ACHN (cell line): ENCODE results near the gene MTRR.

Experiments used
- DNase-seq: peaks from one replicate; pipeline ENCODE4 v3.0.0-alpha.2; 2015
- in situ Hi-C: cut with HindIII; loops from 2 replicates; pipeline ENCODE4 v1.10.0; 2017; ENCODE audit warnings: low sequenced_read_pairs, low pct_ligation_motif_present, low pct_unique_long_range_greater_than_20kb

Gene MTRR

DNA sequence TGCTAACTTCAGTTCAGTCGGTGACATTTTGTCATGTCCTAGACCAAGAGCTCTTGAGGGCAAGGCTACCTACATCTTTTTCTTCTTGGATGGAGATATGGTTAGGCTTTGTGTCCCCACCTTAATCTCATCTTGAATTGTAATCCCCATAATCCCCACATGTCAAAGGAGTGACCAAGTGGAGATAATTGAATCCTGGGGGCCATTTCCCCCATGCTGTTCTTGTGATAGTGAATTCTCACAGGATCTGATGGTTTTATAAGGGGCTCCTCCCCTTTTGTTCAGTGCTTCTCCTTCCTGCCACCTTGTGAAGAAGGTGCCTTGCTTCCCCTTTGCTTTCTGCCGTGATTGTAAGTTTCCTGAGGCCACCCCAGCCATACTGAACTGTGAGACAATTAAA is 16.0 kb upstream of the MTRR start:
- DNase-seq: no peak
- in situ Hi-C loops: no loop called here

- in situ Hi-C loops: no loop called here
- DNase-seq: no peak
Observed at GRCh38 chr5:7855611-7856010, 13.3 kb upstream of the MTRR start.

DNA sequence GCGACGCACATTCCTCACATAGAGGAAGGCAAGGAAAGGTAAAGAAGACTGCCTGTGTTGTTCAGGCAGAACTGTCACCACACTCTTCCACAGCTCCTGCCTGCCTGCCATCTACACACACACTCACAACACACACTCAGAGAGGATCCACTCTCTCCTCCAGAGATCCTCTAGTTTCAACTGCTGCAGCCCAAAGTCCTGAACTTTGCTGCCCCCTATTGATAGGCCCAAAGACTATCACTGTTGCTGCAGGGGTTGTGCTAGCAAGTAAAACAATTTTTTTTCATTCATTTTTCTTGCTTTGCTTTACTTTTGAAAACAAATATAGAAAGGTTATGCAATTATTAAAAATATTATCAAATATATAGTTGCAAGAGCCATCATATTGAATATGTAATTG is 12.1 kb upstream of the MTRR start:
- peak; percentile 55 for DNase-seq
- in situ Hi-C loops: no loop called here

GRCh38 chr5:7857361-7857760 is 11.6 kb upstream of the MTRR start:
- no peak for DNase-seq
- in situ Hi-C loops: no loop called here

DNA sequence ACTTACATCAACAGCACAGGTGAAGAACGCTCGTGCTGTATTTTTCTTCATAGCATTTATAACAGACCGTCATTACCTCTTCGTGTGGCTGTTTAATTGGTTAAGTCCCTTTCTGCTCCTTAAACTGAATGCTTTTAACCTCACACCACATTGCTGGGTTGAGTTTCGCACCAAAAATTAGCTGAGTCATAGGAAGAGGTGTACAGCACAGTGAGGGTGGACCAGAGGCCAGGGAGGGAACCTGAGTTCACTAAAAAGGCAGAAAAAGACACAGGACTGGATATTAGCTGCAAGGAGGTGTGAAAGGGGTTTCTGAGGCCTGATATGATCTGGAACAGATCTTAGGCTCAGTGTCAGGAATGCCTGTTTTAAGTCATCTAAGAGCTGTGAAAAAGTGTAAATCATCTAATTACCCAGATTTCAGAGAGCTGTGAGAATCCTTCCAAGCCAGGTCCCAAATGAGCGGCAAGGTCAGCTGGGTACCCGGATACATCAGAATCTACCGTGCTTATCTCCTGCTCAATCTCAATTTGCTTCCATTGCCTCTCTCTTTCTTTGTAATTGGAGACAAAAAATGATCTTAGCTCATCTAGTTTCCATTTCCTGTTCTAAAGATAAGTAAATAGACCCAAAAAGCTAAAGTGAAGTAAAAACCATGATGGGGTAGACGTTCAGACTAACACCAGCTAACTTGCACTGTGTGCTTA is 10.9 kb upstream of the MTRR start:
- no peak for DNase-seq

DNA sequence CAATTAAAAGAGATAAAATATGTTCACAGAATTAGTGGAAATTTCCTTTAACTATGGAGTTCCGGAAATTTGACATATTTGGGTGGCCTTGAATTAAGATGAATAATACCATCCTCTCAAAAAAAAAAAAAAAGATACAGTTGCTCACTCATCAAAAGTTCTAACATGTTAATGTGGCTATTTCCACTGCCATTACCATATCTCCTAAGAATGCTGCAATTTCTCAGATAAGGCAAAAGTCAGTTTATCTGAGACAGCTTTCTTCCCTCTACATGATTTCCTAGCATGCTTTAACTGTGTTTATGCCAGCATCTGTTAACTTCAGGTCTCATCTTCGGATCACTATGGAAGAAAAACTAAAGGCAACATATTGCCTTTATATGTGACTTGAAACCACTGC is 2.8 kb upstream of the MTRR start:
- in situ Hi-C loops: no loop called here
- no peak for DNase-seq

More for the DNA sequence above, 10.9 kb upstream of the MTRR start:
- in situ Hi-C loops: no loop called here

DNA sequence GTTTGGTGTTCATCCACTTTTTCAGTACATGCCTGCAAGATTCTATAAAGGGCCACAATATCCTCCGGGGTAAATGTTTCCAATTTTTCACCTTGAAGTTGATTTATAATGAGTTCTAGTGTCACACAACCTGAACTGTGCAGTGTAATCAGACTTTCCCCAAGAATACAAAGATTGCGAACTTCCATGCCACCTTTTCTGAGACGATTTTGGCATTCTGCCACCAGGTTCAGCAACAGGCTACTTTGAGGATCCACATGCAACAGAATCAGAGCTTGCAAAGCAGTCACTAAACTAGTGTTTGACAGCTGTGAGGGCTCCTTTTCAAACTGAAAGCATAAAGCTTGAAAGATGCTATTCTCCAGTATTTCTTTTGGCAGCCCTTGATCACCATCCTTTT is 1.7 kb upstream of the MTRR start:
- in situ Hi-C loops: no loop called here
- DNase-seq: no peak

DNA sequence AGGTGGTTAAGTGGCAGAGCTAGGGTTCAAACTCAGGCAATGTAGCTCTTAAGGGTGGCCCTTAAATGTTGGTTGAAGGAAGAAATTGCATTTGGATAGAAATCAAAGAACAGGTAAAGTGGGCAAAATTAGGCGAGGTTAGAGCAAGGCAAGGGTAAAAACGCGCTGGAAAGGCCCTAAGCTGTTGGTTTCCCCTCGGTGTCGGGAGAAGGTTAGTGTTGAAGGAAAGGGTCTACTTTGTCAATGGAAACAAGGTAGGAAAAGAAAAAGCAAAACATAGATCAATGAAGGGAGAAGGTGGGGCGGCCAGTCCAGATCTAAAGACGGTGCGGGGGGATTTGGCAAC is 548 bp upstream of the MTRR start:
- DNase-seq: no peak
- in situ Hi-C loops: no loop called here

- in situ Hi-C loops: no loop called here
- DNase-seq: peak; percentile 21
Observed at GRCh38 chr5:7869474-7870136, 657 bp downstream of the MTRR start.

GRCh38 chr5:7871653-7872052 is 2.7 kb downstream of the MTRR start:
- in situ Hi-C loops: no loop called here
- DNase-seq: peak; percentile 38

GRCh38 chr5:7872517-7873130 is 3.7 kb downstream of the MTRR start:
- in situ Hi-C loops: no loop called here
- peak; percentile 65 for DNase-seq

- in situ Hi-C loops: no loop called here
- DNase-seq: no peak
Observed at GRCh38 chr5:7873216-7873615, 4.3 kb downstream of the MTRR start.

GRCh38 chr5:7874639-7875038 is 5.7 kb downstream of the MTRR start:
- no peak for DNase-seq
- in situ Hi-C loops: no loop called here

- in situ Hi-C loops: no loop called here
Observed at GRCh38 chr5:7875151-7875550, 6.2 kb downstream of the MTRR start.

GRCh38 chr5:7876867-7877266 is 7.9 kb downstream of the MTRR start:
- in situ Hi-C loops: no loop called here
- peak; percentile 70 for DNase-seq

More at GRCh38 chr5:7875151-7875550, 6.2 kb downstream of the MTRR start:
- DNase-seq: no peak

DNA sequence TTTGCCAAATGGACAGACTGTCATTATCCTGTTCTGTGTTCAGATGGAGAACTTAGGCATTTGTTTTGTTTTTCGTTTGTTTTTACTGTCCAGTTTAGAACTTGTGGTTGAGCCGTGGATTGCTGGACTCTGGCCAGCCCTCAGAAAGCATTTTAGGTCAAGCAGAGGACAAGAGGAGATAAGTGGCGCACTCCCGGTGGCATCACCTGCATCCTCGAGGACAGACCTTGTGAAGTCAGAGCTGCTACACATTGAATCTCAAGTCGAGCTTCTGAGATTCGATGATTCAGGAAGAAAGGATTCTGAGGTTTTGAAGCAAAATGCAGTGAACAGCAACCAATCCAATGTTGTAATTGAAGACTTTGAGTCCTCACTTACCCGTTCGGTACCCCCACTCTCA is 8.9 kb downstream of the MTRR start:
- DNase-seq: peak; percentile 53
- in situ Hi-C loops: no loop called here

DNA sequence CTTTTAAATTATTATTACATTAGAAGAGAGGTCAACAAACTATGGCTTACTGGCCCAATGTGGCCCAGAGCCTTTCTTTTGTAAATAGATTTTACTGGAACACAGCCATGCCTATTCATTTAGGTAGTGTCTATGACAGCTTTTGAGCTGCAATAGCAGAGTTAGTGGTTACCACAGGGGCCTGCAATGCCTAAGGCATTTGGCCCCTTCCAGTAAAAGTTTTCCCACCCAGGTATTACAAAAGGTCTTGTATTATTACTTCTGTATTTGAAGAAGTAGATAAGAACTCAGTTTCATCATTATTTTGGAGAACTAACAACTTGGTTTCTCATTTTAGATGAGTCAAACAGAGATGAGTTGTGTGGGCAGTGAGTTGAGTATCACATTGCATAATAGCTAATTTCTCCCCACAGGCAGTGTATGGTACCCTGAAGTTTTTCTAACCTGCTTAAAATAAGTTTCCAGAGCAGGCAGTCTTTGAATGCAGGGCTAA is 9.5 kb downstream of the MTRR start:
- in situ Hi-C loops: no loop called here
- peak; percentile 19 for DNase-seq

DNA sequence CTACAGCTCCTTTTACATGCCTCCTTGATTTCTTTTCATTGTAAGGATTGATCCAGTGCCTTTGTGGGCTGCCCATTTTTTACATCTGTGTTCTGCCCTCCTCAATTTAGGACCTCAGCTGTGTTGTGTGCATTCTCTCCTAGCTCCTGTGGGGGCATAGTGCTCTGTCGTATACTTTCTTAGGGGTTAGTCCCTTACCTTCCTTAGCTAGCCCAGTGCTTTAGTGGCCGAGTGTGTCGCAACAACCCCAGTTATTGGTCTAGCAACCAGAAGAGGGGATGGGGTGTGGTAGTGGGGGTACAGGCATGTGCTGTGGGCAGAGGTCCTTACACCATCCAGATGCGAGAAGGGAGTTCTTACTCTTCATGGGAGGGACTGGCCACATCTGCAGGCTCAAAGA is 12.1 kb downstream of the MTRR start:
- in situ Hi-C loops: no loop called here
- DNase-seq: no peak

- in situ Hi-C loops: no loop called here
- no peak for DNase-seq
Observed at GRCh38 chr5:7881816-7882215, 12.9 kb downstream of the MTRR start.

GRCh38 chr5:7882926-7883325 is 14.0 kb downstream of the MTRR start:
- DNase-seq: no peak
- in situ Hi-C loops: no loop called here
